Caco-2 (cell line): Measurements from ENCODE around the gene LHX2. TPM values are rescaled to one million over a fixed set of nuclear protein-coding genes. Genes with fewer than 3 reads are reported as not detected.

Experiments used
- BruUV-seq: library from RNA; stranded (reverse); fragments of 400-500 nt; replicated peaks from 2 replicates; lab custom pipeline; 2021; lab: Mats Ljungman, UMichigan
- CTCF ChIA-PET: fragments of 300-600 bp; sonication (Branson Sonifier 250); formaldehyde crosslinking; loops from one replicate; lab custom pipeline; 2022; ENCODE audit warnings: antibody characterized with exemption; lab: Charles Lee
- POLR2A ChIA-PET: fragments of 300-600 bp; sonication (Branson Sonifier 250); formaldehyde crosslinking; loops from one replicate; lab custom pipeline; 2022; ENCODE audit warnings: antibody characterized with exemption; lab: Charles Lee
- DNase-seq, 2 experiments: peaks; one replicate each; pipeline versions ENCODE4 v3.0.0 to v3.0.0-alpha.2; 2020 to 2022
- H3K27me3 ChIP-seq: replicated peaks from 2 replicates; pipeline ENCODE4 v1.6.0; 2011; ENCODE audit warnings: low read length; ENCODE audit not compliant: control insufficient read depth, insufficient read depth
- H3K36me3 ChIP-seq: 2 replicates; pipeline ENCODE4 v1.5.1; 2011; ENCODE audit warnings: low read length; ENCODE audit not compliant: control insufficient read depth, insufficient read depth
- H3K4me1 ChIP-seq: fragments of 250-450 bp; sonication (Bioruptor Pico); 2 replicates; pipeline ENCODE4 v1.5.1; 2020; ENCODE audit warnings: mild to moderate bottlenecking
- H3K4me3 ChIP-seq: 2 replicates; pipeline ENCODE4 v1.5.1; 2011; ENCODE audit warnings: low read depth, mild to moderate bottlenecking, control low read depth, low read length
- H3K9me3 ChIP-seq: fragments of 250-450 bp; sonication (Bioruptor Pico); 2 replicates; pipeline ENCODE4 v1.5.1; 2020; ENCODE audit warnings: mild to moderate bottlenecking, moderate library complexity
- H3K27ac Mint-ChIP-seq: one replicate; pipeline ENCODE4 v1.8.0; 2022; ENCODE audit warnings: mixed read lengths; ENCODE audit not compliant: unreplicated experiment
- H3K27me3 Mint-ChIP-seq: one replicate; pipeline ENCODE4 v1.8.0; 2022; ENCODE audit warnings: mixed read lengths; ENCODE audit not compliant: insufficient read depth, unreplicated experiment
- H3K36me3 Mint-ChIP-seq: one replicate; pipeline ENCODE4 v1.8.0; 2022; ENCODE audit warnings: mild to moderate bottlenecking, mixed read lengths; ENCODE audit not compliant: insufficient read depth, unreplicated experiment
- H3K4me1 Mint-ChIP-seq: one replicate; pipeline ENCODE4 v1.8.0; 2022; ENCODE audit warnings: low read depth, mixed read lengths; ENCODE audit not compliant: unreplicated experiment
- H3K4me3 Mint-ChIP-seq: one replicate; pipeline ENCODE4 v1.8.0; 2022; ENCODE audit warnings: mild to moderate bottlenecking, moderate library complexity, mixed read lengths; ENCODE audit not compliant: unreplicated experiment
- H3K9me3 Mint-ChIP-seq: one replicate; pipeline ENCODE4 v1.8.0; 2022; ENCODE audit warnings: mixed read lengths; ENCODE audit not compliant: unreplicated experiment
- intact Hi-C: fragments of 100-400 bp; cut with micrococcal nuclease; formaldehyde crosslinking; loops from one replicate; pipeline ENCODE4 v1.10.0; 2022; ENCODE audit not compliant: unreplicated experiment
- total RNA-seq: library from RNA; stranded (reverse); gene quantifications from 2 replicates; pipeline ENCODE4 v1.2.3, GENCODE V29; 2022
- TF ChIP-seq, protein P1 (sequence below), 2 experiments: fragments of 200-600 bp in 1 of 2; IDR thresholded peaks; 1 replicate in 1 of 2; 2 replicates in 1 of 2; pipeline versions ENCODE4 v1.5.1 to v1.8.0; 2011 to 2022; ENCODE audit warnings: antibody characterized with exemption in 1 of 2, control low read depth in 1 of 2, inconsistent platforms in 1 of 2, low read depth in 1 of 2, low read length in 1 of 2, mild to moderate bottlenecking in 1 of 2, moderate library complexity in 1 of 2; ENCODE audit not compliant: insufficient read depth in 1 of 2, severe bottlenecking in 1 of 2, unreplicated experiment in 1 of 2

The LHX2 gene
- total RNA-seq, 1 experiment from 2014 or later: 4.0 TPM

DNA sequence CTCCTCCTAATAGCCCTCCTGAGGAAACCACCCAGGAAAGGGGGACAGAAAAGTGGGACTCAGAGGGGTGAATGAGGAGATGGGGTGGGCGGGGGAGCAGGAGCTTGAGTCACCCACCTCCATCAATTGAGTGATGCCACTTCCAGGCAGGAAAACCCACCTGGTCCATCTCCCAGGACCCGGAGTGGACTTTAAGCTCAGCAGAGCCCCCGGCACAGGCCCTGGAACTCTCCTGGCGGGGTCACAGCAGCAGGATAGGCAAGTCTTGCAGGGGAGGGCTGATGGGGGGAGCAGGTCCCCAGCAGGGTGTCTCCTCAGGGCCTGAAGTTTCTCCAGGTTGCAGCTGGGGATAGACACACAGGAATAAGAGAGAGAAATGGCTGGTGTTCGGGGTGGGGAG is 40.8 kb downstream of the LHX2 start:
- intact Hi-C loops: no loop called here
- H3K27me3 Mint-ChIP-seq: no peaks in the 10 kb centered on the region
- CTCF ChIA-PET: no interaction called here
- TF ChIP-seq, protein P1, sequence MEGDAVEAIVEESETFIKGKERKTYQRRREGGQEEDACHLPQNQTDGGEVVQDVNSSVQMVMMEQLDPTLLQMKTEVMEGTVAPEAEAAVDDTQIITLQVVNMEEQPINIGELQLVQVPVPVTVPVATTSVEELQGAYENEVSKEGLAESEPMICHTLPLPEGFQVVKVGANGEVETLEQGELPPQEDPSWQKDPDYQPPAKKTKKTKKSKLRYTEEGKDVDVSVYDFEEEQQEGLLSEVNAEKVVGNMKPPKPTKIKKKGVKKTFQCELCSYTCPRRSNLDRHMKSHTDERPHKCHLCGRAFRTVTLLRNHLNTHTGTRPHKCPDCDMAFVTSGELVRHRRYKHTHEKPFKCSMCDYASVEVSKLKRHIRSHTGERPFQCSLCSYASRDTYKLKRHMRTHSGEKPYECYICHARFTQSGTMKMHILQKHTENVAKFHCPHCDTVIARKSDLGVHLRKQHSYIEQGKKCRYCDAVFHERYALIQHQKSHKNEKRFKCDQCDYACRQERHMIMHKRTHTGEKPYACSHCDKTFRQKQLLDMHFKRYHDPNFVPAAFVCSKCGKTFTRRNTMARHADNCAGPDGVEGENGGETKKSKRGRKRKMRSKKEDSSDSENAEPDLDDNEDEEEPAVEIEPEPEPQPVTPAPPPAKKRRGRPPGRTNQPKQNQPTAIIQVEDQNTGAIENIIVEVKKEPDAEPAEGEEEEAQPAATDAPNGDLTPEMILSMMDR (IDR thresholded peaks at IDR 0.05; ENCODE audit: insufficient read depth in 1 of 2, low read depth in 1 of 2, low read length in 1 of 2, severe bottlenecking in 1 of 2, unreplicated experiment in 1 of 2): no peak
- H3K9me3 Mint-ChIP-seq: peaks cover 9% of the 10 kb centered on the region
- H3K4me3 ChIP-seq: no peak overlapping the region
- H3K4me1 Mint-ChIP-seq: no peaks in the 10 kb centered on the region
- H3K4me3 Mint-ChIP-seq: no peak overlapping the region
- H3K36me3 Mint-ChIP-seq: no peaks in the 10 kb centered on the region
- no peak overlapping the region for H3K27ac Mint-ChIP-seq
- no peaks in the 10 kb centered on the region for H3K4me1 ChIP-seq
- POLR2A ChIA-PET: no interaction called here
- no peaks in the 10 kb centered on the region for H3K36me3 ChIP-seq
- no TSS peak for BruUV-seq
- no peaks in the 10 kb centered on the region for H3K9me3 ChIP-seq
- no peaks in the 10 kb centered on the region for H3K27me3 ChIP-seq
- DNase-seq: no peak

DNA sequence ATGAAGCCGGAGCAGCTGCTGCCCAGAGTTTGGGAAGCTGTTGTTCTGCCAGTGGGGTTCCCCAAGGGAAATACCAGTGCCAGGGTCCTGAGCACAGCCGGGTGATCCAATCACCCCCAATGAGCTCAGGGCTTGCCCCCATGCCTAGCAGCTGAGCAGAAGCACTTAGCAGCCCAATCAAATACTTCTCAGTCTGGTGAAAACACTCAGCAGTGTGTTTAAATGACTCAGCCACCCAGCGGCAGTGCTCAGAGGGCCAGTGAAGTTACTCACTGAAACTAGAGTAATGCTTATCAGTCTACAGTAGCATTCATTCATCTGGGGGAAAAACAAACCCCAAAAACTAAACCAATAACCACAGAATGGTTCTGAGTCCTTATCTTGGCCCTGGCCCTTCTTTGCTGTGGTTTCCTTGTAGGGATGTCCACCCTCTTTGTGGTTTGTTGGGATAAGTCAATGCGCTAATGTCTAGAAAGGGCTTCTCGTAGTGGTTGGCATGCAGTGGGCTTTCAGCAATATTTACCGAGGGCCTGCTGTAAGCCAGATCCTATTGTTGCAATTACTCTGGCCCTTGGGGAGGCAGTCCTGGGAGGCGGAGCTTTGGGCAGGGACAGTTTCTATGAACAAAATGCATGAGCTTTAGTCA is 43.1 kb downstream of the LHX2 start:
- Mint-ChIP-seq H3K4me3 (no peak overlapping the region), H3K36me3 (no peaks in the 10 kb centered on the region), H3K4me1 (no peaks in the 10 kb centered on the region), H3K27me3 (no peaks in the 10 kb centered on the region), H3K9me3 (peaks cover 9% of the 10 kb centered on the region), H3K27ac (no peak overlapping the region)
- intact Hi-C loops: no loop called here
- Histone ChIP-seq H3K4me3 (no peak overlapping the region), H3K36me3 (no peaks in the 10 kb centered on the region), H3K27me3 (no peaks in the 10 kb centered on the region), H3K9me3 (no peaks in the 10 kb centered on the region), H3K4me1 (no peaks in the 10 kb centered on the region)
- TF ChIP-seq, protein P1 (IDR thresholded peaks at IDR 0.05; ENCODE audit: insufficient read depth in 1 of 2, low read depth in 1 of 2, low read length in 1 of 2, severe bottlenecking in 1 of 2, unreplicated experiment in 1 of 2): no peak
- ChIA-PET CTCF (interaction anchor here (0.6 kb wide), 1 partner anchor 699 kb away, joined by 4 read pairs; the partner anchor contains the start of gene CRB2), POLR2A (no interaction called here)
- DNase-seq: no peak
- BruUV-seq: no TSS peak

DNA sequence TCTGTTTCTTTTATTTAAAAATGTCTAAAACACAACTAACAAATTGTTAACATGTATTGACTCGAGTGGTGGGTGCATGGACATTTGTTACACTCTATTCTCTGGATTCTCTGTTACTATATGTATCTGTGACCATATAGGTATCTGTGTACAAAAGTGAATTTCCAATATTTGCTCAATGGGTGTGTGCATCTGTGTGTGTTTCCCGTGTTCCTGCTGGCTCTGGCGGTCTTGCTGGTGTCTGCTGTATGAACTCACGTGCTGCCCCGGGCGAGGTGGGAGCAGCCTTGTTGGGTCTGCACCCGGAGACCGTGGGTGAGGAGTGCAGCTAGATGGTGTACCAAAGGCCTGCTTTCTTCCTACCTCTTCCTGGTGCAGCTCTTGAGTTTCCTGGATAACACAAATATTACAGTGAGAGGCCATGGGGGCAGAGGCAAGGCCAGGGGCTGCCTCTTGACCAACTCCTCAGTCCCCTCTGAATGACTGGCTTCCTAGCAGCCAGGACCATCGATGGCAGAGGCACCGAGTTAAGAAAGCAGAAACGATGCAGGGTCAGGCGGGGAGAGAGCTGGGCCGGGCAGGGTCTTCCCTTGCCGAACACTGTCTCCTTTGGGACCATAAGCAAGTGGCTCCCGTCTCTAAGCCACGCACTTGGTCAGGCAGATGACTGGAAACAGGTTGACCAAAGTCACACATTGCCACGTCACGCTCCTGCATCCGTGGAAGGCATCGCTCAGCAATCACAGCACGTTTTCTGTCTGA is 49.5 kb downstream of the LHX2 start:
- ChIA-PET POLR2A (no interaction called here), CTCF (interaction anchor here (0.6 kb wide), 1 partner anchor 732 kb away, joined by 4 read pairs; no protein-coding TSS in a partner anchor)
- no peak overlapping the region for H3K4me3 ChIP-seq
- BruUV-seq: no TSS peak
- Mint-ChIP-seq H3K9me3 (no peaks in the 10 kb centered on the region), H3K27me3 (no peaks in the 10 kb centered on the region), H3K36me3 (no peaks in the 10 kb centered on the region), H3K27ac (no peak overlapping the region), H3K4me3 (no peak overlapping the region), H3K4me1 (no peaks in the 10 kb centered on the region)
- no peaks in the 10 kb centered on the region for H3K9me3 ChIP-seq
- intact Hi-C loops: no loop called here
- TF ChIP-seq, protein P1 (IDR thresholded peaks at IDR 0.05; ENCODE audit: insufficient read depth in 1 of 2, low read depth in 1 of 2, low read length in 1 of 2, severe bottlenecking in 1 of 2, unreplicated experiment in 1 of 2): no peak
- H3K36me3 ChIP-seq: no peaks in the 10 kb centered on the region
- DNase-seq: no peak
- no peaks in the 10 kb centered on the region for H3K27me3 ChIP-seq
- no peaks in the 10 kb centered on the region for H3K4me1 ChIP-seq
